ENCODE data around the gene NUF2. TPM values are rescaled to one million over a fixed set of nuclear protein-coding genes. Genes with fewer than 3 reads are reported as not detected.

Gene NUF2
- total RNA-seq, 3 donors from 2014 or later, result 0.29 to 1.3 TPM; not detected in 1

DNA sequence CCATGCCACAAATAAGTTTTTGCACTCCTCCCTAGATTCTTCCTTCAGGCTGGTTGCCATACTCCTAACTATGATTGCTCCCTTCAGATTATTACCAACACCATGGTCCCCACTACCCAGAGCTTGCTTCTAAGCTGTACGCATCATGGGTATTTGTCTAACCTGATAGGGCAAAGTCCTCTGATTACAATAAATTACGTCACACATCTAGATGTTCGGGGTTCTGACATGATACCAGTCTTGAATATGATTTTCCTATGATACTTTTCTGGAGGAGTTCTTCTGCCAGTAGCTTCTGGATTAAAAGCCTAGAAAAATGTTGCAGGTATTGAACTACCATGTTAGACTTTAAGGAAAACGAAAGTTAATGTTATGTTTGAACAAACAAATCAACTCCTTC, 67.2 kb downstream of the NUF2 start:
- Histone ChIP-seq H3K36me3 (no peaks in the 10 kb centered on the region), H3K4me1 (no peaks in the 10 kb centered on the region), H3K27me3 (no peaks in the 10 kb centered on the region), H3K4me3 (no peak overlapping the region), H3K9me3 (no peaks in the 10 kb centered on the region), H3K27ac (no peak overlapping the region)
- no peak for DNase-seq (ENCODE audit: low spot score in 2 of 2)
- intact Hi-C loops (cut with DNase I; ENCODE audit: low total_unique reads), result no loop called here
- no peak for TF ChIP-seq CTCF (IDR thresholded peaks at IDR 0.05)
- TF ChIP-seq POLR2AphosphoS5 (IDR thresholded peaks at IDR 0.05), result no peak
- TF ChIP-seq POLR2A (IDR thresholded peaks at IDR 0.05), result no peak

DNA sequence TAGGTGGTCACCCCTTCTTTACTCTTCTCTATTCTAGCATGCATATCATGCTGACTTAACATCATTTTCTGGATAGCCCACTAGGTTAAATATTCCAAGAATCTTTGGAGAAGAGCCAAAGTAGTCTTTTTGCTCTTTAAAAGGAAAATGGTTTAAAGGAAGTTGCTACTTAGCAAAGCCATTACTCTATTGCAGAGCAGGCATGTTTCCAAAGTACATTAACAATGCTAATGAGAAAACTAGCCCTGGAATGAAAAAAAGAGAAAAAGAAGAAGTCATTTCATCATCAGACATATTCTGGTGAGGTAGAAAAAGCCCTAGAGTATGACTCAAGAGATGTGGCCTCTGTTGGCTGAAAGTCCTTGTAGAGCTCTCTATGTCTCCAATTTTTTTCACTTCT, 74.0 kb downstream of the NUF2 start:
- Histone ChIP-seq H3K4me3 (no peak overlapping the region), H3K36me3 (no peaks in the 10 kb centered on the region), H3K9me3 (no peaks in the 10 kb centered on the region), H3K27ac (no peak overlapping the region), H3K4me1 (no peaks in the 10 kb centered on the region), H3K27me3 (no peaks in the 10 kb centered on the region)
- intact Hi-C loops (cut with DNase I; ENCODE audit: low total_unique reads), result loop anchor here (5.0 kb wide), 1 partner anchor 1088 kb away; no protein-coding TSS in a partner anchor
- TF ChIP-seq POLR2AphosphoS5 (IDR thresholded peaks at IDR 0.05) (no peak), POLR2A (IDR thresholded peaks at IDR 0.05) (no peak)
- no peak for DNase-seq (ENCODE audit: low spot score in 2 of 2)

GRCh38 chr1:163397451-163398200, 75.9 kb downstream of the NUF2 start:
- no peak for TF ChIP-seq POLR2A (IDR thresholded peaks at IDR 0.05)
- TF ChIP-seq POLR2AphosphoS5 (IDR thresholded peaks at IDR 0.05), result no peak
- TF ChIP-seq CTCF (IDR thresholded peaks at IDR 0.05), result no peak
- intact Hi-C loops (cut with DNase I; ENCODE audit: low total_unique reads), result loop anchor here (5.0 kb wide), 1 partner anchor 1090 kb away; no protein-coding TSS in a partner anchor
- H3K27me3 ChIP-seq, result no peaks in the 10 kb centered on the region

GRCh38 chr1:163399001-163399400, 77.2 kb downstream of the NUF2 start:
- Histone ChIP-seq H3K27ac (no peak overlapping the region), H3K4me3 (no peak overlapping the region), H3K27me3 (no peaks in the 10 kb centered on the region), H3K36me3 (no peaks in the 10 kb centered on the region), H3K9me3 (no peaks in the 10 kb centered on the region), H3K4me1 (no peaks in the 10 kb centered on the region)
- no peak for TF ChIP-seq CTCF (IDR thresholded peaks at IDR 0.05)
- no peak for TF ChIP-seq POLR2A (IDR thresholded peaks at IDR 0.05)
- TF ChIP-seq POLR2AphosphoS5 (IDR thresholded peaks at IDR 0.05), result no peak
- DNase-seq (ENCODE audit: low spot score in 2 of 2), result no peak
- intact Hi-C loops (cut with DNase I; ENCODE audit: low total_unique reads), result loop anchor here (5.0 kb wide), 1 partner anchor 1092 kb away; no protein-coding TSS in a partner anchor

More at GRCh38 chr1:163397451-163398200, 75.9 kb downstream of the NUF2 start:
- Histone ChIP-seq H3K4me3 (no peak overlapping the region), H3K4me1 (no peaks in the 10 kb centered on the region), H3K27ac (no peak overlapping the region), H3K36me3 (no peaks in the 10 kb centered on the region), H3K9me3 (no peaks in the 10 kb centered on the region)
- DNase-seq (ENCODE audit: low spot score in 2 of 2), result no peak

DNA sequence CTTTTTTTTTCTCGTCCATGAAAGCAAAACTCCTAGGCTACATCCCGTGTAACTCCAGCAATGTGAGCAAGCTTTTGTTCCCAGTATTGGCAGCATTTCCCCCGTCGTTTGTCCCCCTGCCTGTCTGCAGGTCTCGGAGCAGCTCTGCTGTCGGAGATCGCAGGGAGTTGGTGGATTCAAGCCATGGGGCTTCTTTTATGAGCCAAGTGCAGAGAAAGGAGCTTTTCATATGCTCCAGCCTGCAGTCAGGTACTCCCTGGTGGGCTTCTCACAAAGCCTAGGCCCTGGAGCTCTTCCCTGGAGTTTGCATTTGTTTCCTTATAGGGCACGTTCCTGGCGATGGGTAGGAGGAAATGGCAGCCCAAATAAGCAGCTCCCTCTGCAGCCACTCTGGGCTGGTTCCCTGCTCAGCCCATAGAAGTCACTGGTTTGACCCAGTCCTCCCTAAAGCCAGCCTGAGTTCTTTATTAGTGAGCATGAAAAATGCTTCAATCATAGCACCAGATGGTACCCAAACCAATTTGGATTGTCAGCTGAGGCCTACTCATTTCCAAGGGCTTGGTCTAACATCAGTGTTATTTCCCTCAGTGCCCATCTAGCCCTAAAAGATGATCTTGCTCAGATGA, 78.3 kb downstream of the NUF2 start:
- DNase-seq (ENCODE audit: low spot score in 2 of 2), result no peak
- intact Hi-C loops (cut with DNase I; ENCODE audit: low total_unique reads), result loop anchor here (5.0 kb wide), 1 partner anchor 1093 kb away; no protein-coding TSS in a partner anchor
- Histone ChIP-seq H3K27me3 (no peaks in the 10 kb centered on the region), H3K4me1 (no peaks in the 10 kb centered on the region), H3K9me3 (no peaks in the 10 kb centered on the region), H3K36me3 (no peaks in the 10 kb centered on the region), H3K4me3 (no peak overlapping the region), H3K27ac (no peak overlapping the region)
- no peak for TF ChIP-seq POLR2AphosphoS5 (IDR thresholded peaks at IDR 0.05)
- TF ChIP-seq CTCF (IDR thresholded peaks at IDR 0.05), result no peak
- TF ChIP-seq POLR2A (IDR thresholded peaks at IDR 0.05), result no peak
